Measurements from ENCODE around the gene USP38. TPM values are rescaled to one million over a fixed set of nuclear protein-coding genes. Genes with fewer than 3 reads are reported as not detected.

The USP38 gene
- polyA plus RNA-seq, 3 donors: 7.3 to 19.3 (median 12.4) TPM

- Histone ChIP-seq H3K27me3 (ENCODE audit: control insufficient read depth in 2 of 2, insufficient read depth in 2 of 2, low read length in 2 of 2) (no peaks in the 10 kb centered on the region), H3K4me3 (replicated peaks in 1 of 3; ENCODE audit: low read depth in 2 of 3, low read length in 3 of 3) (no peak overlapping the region), H2AFZ (ENCODE audit: insufficient read depth, low read depth, low read length, poor library complexity, severe bottlenecking) (no peak overlapping the region), H3K9ac (ENCODE audit: insufficient read depth, low read length, poor library complexity, severe bottlenecking) (no peak overlapping the region), H3K4me1 (ENCODE audit: control insufficient read depth in 1 of 2, insufficient read depth in 2 of 2, low read length in 2 of 2) (no peaks in the 10 kb centered on the region), H3K27ac (ENCODE audit: low read depth in 1 of 2, low read length in 2 of 2) (no peak overlapping the region), H3K9me3 (replicated peaks in 1 of 2; ENCODE audit: control insufficient read depth in 1 of 2, insufficient read depth in 1 of 2, low read length in 2 of 2) (peaks cover 20 to 21% of the 10 kb centered on the region in 2 donors), H3K4me2 (replicated peaks; ENCODE audit: extremely low read depth, low read length, poor library complexity, severe bottlenecking) (no peak overlapping the region), H3K36me3 (replicated peaks in 1 of 2; ENCODE audit: control insufficient read depth in 1 of 2, insufficient read depth in 2 of 2, low read length in 2 of 2) (no peaks in the 10 kb centered on the region), H3K79me2 (ENCODE audit: insufficient read depth, low read length) (no peaks in the 10 kb centered on the region), H4K20me1 (ENCODE audit: insufficient read depth, low read length) (no peaks in the 10 kb centered on the region)
- no peak overlapping the region for H3K4me3 Mint-ChIP-seq
- H3K27ac Mint-ChIP-seq: no peak overlapping the region
- no peaks in the 10 kb centered on the region for H3K36me3 Mint-ChIP-seq
- H3K9me3 Mint-ChIP-seq: peaks cover 12 to 31% (median 26%) of the 10 kb centered on the region in 7 donors
- no CpG with 5 or more reads among the region's 2 CpGs for WGBS (ENCODE audit: insufficient coverage)
- intact Hi-C loops (cut with micrococcal nuclease): no loop called here
- peaks cover 0 to 2% (median 0%) of the 10 kb centered on the region in 3 donors for H3K27me3 Mint-ChIP-seq (ENCODE audit: low read depth in 3 of 3)
- H3K4me1 Mint-ChIP-seq: no peaks in the 10 kb centered on the region
- no peak for DNase-seq
- TF ChIP-seq CTCF (IDR thresholded peaks at IDR 0.05): no peak
Observed at GRCh38 chr4:143270256-143270838, 85.6 kb downstream of the USP38 start.

Other genes starting within 250 kb of the USP38 start
- 1 to 10 TPM in 1 of 3 donors, under 1 TPM in 2; 0.55 to 7.3 (median 0.69) TPM for gene GAB1, start 152.0 kb downstream of the USP38 start, polyA plus RNA-seq

Data from CD14-positive monocyte (primary cell).